ENCODE data around the gene CLEC4M.
"Not testable (repeated sequence)": the region's sequence is repeated elsewhere in the genome, so short reads cannot be mapped to it uniquely, and the experiment has no call there.

CLEC4M gene

GRCh38 chr19:7779631-7780486 lies 16.8 kb downstream of the CLEC4M start:
- DNase-seq, result no peak

GRCh38 chr19:7781157-7781556 lies 18.1 kb downstream of the CLEC4M start:
- no peak for DNase-seq

GRCh38 chr19:7783991-7784423 lies 21.0 kb downstream of the CLEC4M start:
- DNase-seq, result no peak

- no peak for DNase-seq
Measured at GRCh38 chr19:7784856-7785255, 21.8 kb downstream of the CLEC4M start.

- DNase-seq, result no peak
Measured at GRCh38 chr19:7787141-7787540, 24.1 kb downstream of the CLEC4M start.

- no peak for DNase-seq
Measured at GRCh38 chr19:7787602-7788177, 24.6 kb downstream of the CLEC4M start.

- no peak for DNase-seq
Measured at GRCh38 chr19:7788178-7788932, 25.3 kb downstream of the CLEC4M start.

- DNase-seq, result no peak
Measured at GRCh38 chr19:7788933-7789323, 25.9 kb downstream of the CLEC4M start.

- DNase-seq, result peak; percentile 30
Measured at GRCh38 chr19:7789447-7789846, 26.4 kb downstream of the CLEC4M start.

- no peak for DNase-seq
Measured at GRCh38 chr19:7790416-7790815, 27.4 kb downstream of the CLEC4M start.

- DNase-seq, result no peak
Measured at GRCh38 chr19:7792281-7792680, 29.2 kb downstream of the CLEC4M start.

GRCh38 chr19:7792701-7793100 lies 29.7 kb downstream of the CLEC4M start:
- DNase-seq, result not testable (repeated sequence)

- no peak for DNase-seq
Measured at GRCh38 chr19:7793493-7793892, 30.4 kb downstream of the CLEC4M start.

GRCh38 chr19:7795555-7796161 lies 32.6 kb downstream of the CLEC4M start:
- DNase-seq, result no peak

GRCh38 chr19:7799640-7800355 lies 36.8 kb downstream of the CLEC4M start:
- DNase-seq, result peak; percentile 54

- DNase-seq, result no peak
Measured at GRCh38 chr19:7801020-7801570, 38.1 kb downstream of the CLEC4M start.

GRCh38 chr19:7806234-7806633 lies 43.2 kb downstream of the CLEC4M start:
- DNase-seq, result no peak

GRCh38 chr19:7806876-7807275 lies 43.8 kb downstream of the CLEC4M start:
- no peak for DNase-seq

- no peak for DNase-seq
Measured at GRCh38 chr19:7808108-7808507, 45.1 kb downstream of the CLEC4M start.

- no peak for DNase-seq
Measured at GRCh38 chr19:7811989-7812388, 48.9 kb downstream of the CLEC4M start.

- DNase-seq, result no peak
Measured at GRCh38 chr19:7815325-7815724, 52.3 kb downstream of the CLEC4M start.

GRCh38 chr19:7816040-7816439 lies 53.0 kb downstream of the CLEC4M start:
- not testable (repeated sequence) for DNase-seq
